Measurements from ENCODE around the gene ABR. TPM values are rescaled to one million over a fixed set of nuclear protein-coding genes. Genes with fewer than 3 reads are reported as not detected.

Gene ABR
- total and polyA plus RNA-seq, 4 donors, result 2.7 to 12.9 (median 6.8) TPM

DNA sequence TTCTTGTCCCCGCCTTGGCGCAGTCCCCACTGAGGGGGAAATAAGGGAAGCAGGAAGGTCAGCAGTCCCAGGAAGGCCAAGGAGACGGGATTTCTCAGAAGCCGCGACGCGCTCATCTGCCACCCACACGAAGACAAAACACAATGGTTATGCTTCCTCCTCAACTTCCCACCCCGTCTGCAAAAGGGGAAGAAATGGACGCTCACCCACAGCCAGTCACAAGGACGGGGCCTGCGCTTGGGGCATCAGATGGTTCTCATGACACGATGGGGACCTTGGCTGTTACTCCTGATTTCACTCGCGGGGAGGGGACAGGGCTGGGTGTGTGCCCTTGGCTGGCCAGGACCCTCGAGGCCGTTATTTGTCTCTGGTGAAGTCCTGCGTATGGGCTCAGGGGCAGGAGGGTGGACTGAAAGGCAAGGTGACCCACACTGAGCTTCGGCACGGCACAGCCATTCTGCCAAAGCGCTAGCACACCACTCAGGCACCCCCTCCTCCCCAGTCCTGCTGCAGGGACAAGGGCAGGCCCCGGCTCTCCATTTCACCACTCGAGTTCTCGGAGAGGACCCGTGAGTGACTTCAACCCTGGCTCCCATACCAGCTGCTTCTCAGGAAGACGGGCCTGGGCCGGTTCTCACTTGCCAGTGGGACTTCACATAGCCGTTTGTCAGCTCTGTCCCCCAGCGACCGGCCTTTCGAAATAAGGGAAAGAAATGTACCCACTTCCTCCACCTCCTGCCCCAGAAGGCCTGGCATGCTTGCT, 84.5 kb downstream of the ABR start (continued):
- TF ChIP-seq REST (IDR thresholded peaks at IDR 0.05) (no peak), HNF4A (conservative IDR thresholded peaks at IDR 0.05) (no peak), JUND (IDR thresholded peaks at IDR 0.05) (no peak), HNF4G (IDR thresholded peaks at IDR 0.05) (no peak), FOXA1 (IDR thresholded peaks at IDR 0.05) (no peak), SP1 (IDR thresholded peaks at IDR 0.05) (no peak)

DNA sequence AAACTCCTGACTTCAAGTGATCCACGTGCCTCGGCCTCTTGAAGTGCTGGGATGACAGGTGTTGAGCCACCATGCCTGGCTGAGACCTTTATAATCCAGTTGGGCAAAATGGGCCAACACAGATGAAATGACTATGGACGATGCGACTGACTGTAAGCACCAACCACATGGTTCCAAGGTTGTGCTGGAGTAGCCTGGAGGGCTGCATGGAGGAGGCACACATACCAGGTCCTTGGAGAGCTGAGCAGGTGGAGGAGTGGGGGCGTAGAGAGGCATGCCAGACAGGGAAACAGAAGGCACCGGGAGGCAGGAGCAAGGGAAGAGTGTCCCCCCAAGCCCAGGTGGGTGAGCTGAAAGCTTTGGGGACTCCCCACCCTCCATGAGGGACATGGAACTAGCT, 85.2 kb downstream of the ABR start:
- WGBS, result 92% methylated on average over 6 of the region's 6 CpGs
- no peaks in the 10 kb centered on the region for H3K4me1 ChIP-seq (ENCODE audit: control insufficient read depth in 4 of 4, insufficient read depth in 4 of 4, low read length in 3 of 4)
- H3K4me3 ChIP-seq (ENCODE audit: low read depth in 1 of 3, low read length in 3 of 3), result no peak overlapping the region
- H3K9me3 ChIP-seq (ENCODE audit: control insufficient read depth in 4 of 4, low read length in 3 of 4), result no peaks in the 10 kb centered on the region
- H3K27me3 ChIP-seq (ENCODE audit: control insufficient read depth in 4 of 4, insufficient read depth in 4 of 4, low read length in 3 of 4), result no peaks in the 10 kb centered on the region
- no peak overlapping the region for H3K9ac ChIP-seq (ENCODE audit: low read depth in 1 of 2, low read length in 2 of 2)
- peaks cover 0 to 4% (median 0%) of the 10 kb centered on the region in 4 donors for H3K36me3 ChIP-seq (ENCODE audit: control insufficient read depth in 4 of 4, insufficient read depth in 3 of 4, low read depth in 1 of 4, low read length in 3 of 4)
- no peak overlapping the region for H3K27ac ChIP-seq (ENCODE audit: low read depth in 1 of 2, low read length in 2 of 2)
- no peak for TF ChIP-seq JUND (IDR thresholded peaks at IDR 0.05)
- TF ChIP-seq ATF3 (IDR thresholded peaks at IDR 0.05), result no peak
- TF ChIP-seq FOXA1 (IDR thresholded peaks at IDR 0.05), result no peak
- TF ChIP-seq REST (IDR thresholded peaks at IDR 0.05), result no peak
- TF ChIP-seq, protein P1, sequence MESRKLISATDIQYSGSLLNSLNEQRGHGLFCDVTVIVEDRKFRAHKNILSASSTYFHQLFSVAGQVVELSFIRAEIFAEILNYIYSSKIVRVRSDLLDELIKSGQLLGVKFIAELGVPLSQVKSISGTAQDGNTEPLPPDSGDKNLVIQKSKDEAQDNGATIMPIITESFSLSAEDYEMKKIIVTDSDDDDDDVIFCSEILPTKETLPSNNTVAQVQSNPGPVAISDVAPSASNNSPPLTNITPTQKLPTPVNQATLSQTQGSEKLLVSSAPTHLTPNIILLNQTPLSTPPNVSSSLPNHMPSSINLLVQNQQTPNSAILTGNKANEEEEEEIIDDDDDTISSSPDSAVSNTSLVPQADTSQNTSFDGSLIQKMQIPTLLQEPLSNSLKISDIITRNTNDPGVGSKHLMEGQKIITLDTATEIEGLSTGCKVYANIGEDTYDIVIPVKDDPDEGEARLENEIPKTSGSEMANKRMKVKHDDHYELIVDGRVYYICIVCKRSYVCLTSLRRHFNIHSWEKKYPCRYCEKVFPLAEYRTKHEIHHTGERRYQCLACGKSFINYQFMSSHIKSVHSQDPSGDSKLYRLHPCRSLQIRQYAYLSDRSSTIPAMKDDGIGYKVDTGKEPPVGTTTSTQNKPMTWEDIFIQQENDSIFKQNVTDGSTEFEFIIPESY (IDR thresholded peaks at IDR 0.05), result no peak
- no peak for TF ChIP-seq RAD21 (IDR thresholded peaks at IDR 0.05)
- no peak for TF ChIP-seq EGR1 (IDR thresholded peaks at IDR 0.05; ENCODE audit: low read depth in 2 of 2)
- TF ChIP-seq GABPA (IDR thresholded peaks at IDR 0.05 in 1 of 2, conservative IDR thresholded peaks at IDR 0.05 in 1 of 2), result no peak
- TF ChIP-seq NR2F2 (IDR thresholded peaks at IDR 0.05), result no peak
- no peak for TF ChIP-seq YY1 (IDR thresholded peaks at IDR 0.05)
- TF ChIP-seq TAF1 (conservative IDR thresholded peaks at IDR 0.05), result no peak
- no peak for TF ChIP-seq SP1 (IDR thresholded peaks at IDR 0.05)
- no peak for TF ChIP-seq MAX (IDR thresholded peaks at IDR 0.05)
- no peak for DNase-seq (ENCODE audit: low spot score)

Measured in liver (tissue), 9 donors.